ENCODE measurements around the gene PTMS.

The PTMS gene

GRCh38 chr12:6772726-6773589 is 6.8 kb downstream of the PTMS start:
- no peak for DNase-seq

DNA sequence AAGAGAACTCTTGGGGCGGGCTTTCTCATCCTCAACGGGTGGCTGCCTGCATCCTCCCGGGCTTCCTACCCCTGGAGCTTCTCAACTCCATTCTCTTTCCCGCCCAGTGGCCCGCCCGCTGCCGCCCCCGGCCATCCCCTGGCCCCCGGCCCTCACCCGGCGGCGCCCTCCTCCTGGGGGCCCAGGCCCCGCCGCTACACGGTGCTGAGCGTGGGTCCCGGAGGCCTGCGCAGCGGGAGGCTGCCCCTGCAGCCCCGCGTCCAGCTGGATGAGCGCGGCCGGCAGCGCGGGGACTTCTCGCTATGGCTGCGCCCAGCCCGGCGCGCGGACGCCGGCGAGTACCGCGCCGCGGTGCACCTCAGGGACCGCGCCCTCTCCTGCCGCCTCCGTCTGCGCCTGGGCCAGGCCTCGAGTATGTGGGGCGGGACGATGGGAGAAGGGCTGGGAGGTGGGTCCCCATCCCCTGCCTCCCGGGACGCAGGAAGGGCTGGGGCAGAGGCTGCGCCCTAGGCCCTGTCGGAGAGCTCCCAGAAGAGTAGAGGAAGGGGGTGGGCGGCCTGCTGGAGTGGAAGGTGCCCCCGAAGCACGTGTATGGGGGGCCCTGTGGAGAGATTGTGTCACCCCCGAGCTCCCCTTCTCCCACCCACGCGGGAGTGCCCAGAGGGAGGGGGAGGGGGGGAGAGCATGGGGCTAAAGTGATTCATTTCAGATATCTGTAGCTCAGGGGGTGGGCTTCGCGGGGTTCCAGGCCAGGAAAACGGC is 7.6 kb downstream of the PTMS start:
- no peak for DNase-seq

GRCh38 chr12:6774499-6775062 is 8.4 kb downstream of the PTMS start:
- DNase-seq = no peak

DNA sequence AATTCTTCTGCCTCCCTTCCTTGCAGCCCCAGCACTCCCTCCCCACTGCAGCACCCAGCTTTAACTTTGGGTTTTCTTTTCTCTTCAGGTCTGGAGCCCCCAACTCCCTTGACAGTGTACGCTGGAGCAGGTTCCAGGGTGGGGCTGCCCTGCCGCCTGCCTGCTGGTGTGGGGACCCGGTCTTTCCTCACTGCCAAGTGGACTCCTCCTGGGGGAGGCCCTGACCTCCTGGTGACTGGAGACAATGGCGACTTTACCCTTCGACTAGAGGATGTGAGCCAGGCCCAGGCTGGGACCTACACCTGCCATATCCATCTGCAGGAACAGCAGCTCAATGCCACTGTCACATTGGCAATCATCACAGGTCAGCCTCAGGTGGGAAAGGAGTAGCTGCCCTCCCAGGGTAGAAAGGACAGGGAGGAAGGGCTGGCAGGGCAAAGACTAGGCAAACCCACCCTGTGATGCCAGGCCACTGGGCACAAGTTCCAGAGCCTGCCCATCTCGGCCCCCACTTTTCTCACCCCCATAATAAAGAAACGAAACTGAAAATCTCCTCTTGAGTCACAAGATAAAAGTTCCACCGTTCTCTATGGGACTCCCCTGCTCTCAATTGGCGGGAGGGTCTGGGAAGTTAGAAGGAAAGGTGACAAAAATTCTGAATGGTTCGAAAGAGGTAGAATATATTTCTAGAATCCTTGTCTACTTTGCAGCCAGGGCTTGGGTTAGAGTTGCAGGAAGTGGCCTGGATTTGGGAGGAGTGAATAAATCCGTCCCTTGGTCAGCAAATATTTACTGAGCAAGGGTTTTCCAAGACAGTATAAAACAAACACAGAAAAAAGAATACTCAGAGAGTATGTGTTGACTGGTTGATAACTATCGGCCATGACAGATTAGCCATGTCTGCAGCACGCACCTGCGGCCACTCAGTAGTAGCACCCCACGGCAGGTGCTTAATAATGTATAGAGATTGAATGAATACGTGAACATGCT is 9.3 kb downstream of the PTMS start:
- DNase-seq = no peak

GRCh38 chr12:6777386-6777785 is 11.2 kb downstream of the PTMS start:
- DNase-seq = no peak

GRCh38 chr12:6778217-6778573 is 12.0 kb downstream of the PTMS start:
- DNase-seq = no peak

- peak; percentile 87 for DNase-seq
Measured at GRCh38 chr12:6778574-6779550, 12.7 kb downstream of the PTMS start.

DNA sequence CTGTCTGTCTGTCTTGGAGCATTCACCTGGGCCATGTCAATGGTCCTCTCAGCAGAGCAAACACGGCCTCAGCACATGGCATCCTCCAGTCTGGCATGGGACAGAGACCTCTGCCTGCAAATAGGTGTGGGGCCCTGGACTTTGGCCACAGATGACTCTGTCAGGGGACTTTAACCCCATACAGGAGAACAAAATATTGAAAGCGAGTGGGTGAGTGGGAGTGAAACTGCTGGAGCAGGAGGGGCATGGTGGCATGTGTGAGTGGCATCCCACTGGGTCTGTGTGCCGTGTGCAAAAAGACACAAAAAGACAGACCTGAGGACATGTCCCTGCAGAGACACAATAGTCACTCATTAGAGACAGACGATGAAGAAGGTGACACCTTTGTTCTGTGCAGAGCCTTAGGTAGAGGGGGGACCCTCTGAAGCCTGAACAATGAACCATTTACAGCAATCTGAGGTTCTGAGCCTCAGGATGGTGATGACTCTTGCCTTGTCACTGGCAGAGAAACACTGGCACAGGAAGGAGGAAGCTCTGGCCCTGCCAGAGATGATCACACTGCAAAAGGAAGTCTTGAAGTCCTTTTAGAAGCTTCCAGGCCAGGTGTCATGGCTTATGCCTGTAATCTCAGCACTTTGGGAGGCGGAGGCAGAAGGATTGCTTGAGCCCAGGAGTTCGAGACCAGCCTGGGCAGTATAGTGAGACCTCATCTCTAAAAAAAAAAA is 13.7 kb downstream of the PTMS start:
- DNase-seq = no peak

DNA sequence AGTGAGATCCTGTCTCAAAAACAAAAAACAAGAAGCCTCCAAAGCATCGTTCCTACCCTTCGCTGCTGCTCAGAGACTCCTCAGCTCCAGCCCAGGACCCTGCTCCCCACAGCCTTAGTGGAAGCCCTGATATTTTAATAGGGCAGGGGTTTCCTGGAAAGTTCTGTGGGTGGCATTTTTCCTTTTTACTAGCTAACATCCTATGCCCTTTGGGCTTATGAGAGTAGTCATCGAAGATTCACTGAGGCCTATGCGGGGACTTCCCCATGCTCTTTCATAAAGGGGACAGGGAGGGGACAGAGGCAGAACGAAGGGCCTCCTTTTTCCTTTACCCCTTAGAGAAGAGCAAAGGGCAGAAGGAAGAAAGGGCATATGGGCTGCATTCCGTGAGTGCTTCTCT is 14.4 kb downstream of the PTMS start:
- DNase-seq = no peak

DNA sequence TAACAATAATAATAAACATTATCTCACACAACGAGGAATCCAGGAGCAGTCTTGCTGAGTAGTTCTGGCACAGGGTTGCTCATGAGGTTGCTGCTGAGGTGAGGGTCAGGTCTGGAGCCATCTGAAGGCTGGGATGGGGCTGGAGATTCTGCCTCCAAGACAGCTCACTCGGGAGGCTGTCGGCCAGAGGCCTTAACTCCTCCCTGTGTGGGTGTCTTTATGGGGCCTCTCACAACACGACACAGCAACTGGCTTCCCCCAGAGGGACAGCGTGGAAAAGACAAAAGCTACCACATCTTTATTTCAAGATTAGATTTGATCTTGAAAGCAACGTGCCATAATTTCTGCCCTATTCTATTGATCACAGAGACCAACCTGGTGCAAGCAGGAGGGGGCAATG is 16.0 kb downstream of the PTMS start:
- no peak for DNase-seq

GRCh38 chr12:6782850-6783566 is 16.8 kb downstream of the PTMS start:
- no peak for DNase-seq

DNA sequence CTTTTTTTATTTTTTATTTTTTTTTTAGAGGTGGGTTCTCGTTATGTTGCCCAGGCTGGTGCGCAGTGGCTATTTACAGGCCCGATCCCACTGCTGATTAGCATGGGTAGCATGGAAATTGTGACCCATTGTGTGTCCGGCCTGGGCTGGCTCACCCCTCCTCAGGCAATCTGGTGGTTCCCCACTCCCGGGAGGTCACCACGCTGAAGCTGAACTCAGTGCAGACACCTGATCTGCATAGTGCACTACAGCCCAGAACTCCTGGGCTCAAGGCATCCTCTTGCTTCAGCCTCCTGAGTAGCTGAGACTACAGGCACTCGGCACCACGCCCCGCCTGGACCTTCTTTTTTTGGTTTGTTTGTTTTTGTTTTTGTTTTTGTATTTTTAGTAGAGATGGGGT is 17.7 kb downstream of the PTMS start:
- no peak for DNase-seq

- no peak for DNase-seq
Measured at GRCh38 chr12:6784296-6784695, 18.1 kb downstream of the PTMS start.

DNA sequence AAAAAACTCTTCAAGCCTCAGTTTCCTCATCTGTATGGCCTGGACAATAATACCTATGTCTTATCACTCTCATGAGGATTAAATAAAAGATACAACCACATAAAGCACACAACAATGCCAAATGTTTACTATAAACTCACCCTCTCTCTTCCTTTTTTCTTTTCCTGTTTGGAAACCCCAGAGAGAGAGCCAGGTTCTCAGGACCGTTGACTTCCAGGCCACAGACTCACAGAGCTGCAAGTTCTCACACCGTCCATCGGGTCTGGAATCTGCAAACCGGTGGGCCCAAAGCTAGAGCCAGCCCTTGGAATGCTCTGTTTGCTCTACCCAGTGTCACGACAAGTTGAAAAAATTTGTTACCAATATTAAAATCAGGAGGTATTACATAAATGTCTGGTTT is 18.6 kb downstream of the PTMS start:
- no peak for DNase-seq

DNA sequence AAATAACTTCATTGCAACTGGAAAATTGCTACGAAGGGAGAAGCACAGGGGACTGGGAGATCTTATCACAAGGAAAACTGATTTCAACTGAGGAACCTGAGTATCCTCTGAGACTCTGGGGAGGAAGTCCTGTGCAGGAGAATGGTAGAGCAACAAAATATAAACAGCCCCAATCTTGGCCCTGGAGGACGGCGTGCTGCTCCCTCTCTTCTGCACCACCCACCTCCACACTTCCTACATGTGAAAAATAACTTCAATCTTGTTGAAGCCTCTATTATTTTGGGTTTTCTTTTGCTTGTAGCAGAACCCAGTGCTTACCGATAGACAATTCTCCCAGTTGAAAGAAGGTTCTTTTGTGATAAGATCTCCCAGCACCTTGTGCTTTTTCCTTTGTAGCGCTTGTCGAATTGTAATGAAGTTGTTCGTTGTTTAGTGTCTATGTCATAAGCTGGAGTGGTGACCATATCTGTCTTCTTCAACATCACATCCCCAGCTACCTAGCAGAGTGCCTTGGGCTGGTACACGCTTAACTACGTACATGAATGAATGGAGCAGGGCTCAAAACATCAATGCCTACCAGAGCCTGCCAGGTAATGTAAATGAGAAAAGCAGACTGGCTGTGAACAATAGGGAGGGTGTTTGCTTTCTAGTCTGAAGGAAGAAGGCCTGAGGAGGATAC is 20.4 kb downstream of the PTMS start:
- no peak for DNase-seq

DNA sequence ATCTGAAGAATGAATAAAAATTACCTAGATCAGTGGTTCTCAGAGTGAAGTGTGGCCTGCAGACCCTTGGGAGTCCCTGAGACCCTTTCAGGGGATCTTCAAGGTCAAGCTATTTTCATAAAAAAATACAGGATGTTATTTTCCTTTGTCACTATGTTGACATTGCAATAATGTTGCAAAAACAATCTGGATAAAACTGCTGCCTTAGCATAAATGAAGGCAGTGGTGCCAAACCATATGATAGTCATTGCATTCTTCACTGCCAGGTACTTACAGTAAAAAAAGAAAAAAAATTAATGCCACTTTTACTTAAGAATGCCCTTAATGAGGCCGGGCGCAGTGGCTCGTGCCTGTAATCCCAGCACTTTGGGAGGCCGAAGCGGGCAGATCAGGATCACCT is 21.1 kb downstream of the PTMS start:
- no peak for DNase-seq

DNA sequence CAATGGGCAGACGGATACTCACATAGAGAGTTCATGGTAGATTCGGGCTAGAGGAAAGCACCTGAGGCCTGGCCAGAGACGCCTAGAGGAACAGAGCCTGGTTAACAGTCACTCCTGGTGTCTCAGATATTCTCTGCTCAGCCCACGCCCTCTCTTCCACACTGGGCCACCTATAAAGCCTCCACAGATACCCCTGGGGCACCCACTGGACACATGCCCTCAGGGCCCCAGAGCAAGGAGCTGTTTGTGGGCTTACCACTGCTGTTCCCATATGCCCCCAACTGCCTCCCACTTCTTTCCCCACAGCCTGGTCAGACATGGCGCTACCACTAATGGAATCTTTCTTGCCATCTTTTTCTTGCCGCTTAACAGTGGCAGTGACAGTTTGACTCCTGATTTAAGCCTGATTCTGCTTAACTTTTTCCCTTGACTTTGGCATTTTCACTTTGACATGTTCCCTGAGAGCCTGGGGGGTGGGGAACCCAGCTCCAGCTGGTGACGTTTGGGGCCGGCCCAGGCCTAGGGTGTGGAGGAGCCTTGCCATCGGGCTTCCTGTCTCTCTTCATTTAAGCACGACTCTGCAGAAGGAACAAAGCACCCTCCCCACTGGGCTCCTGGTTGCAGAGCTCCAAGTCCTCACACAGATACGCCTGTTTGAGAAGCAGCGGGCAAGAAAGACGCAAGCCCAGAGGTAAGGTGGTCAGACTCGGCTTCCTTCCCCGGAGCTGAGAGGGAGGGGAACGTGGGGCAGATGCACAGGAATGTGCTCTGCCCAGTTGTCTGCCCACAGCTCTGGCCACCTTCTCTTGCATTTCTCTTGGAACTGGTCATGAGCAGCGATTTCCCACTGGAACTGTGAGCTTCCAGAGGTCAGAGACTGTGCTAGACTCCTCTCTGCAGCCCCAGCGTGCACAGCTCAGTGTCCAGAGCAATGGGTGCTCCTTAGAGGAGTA is 23.1 kb downstream of the PTMS start, which contains the start of gene CD4:
Gene CD4, plus strand, starts transcription at position 557 of the 953 bp plus-strand sequence. CDS start 10,611 bp downstream, outside the sequence.
- DNase-seq = no peak

DNA sequence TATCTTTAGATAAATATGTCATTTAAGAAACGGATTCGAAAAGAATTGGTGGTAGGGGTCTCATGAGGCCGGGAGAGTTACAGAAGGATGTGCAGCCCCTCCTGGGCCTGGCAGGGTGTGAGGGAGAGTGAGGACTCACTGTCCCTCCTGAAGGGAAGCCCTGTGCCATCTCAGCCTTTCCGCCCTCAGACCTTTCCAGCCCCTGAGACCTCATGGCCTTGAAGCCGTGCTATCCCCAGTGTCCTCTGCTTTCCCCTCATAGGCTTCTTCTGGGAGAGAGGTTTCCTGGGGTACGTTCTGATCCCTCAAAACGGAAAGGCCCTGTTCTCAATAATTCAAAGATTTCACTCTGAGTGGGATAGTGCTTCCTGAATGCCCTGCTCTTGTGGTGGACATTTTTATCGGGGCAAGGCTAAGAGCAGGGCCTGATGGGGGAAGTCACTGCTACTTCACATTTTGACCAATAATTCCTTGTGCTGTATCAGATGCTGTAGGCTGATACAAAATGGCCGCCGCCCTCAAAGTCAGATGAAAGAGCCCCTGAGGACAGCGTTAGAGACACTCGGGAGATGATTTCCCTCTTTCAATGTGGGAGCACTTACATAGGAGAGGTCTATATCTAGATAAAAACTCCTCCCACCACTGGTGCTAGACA is 24.5 kb downstream of the PTMS start:
- DNase-seq = no peak
